Endothelial cell of umbilical vein (primary cell): ENCODE data around the gene PTPN5. TPM values are rescaled to one million over a fixed set of nuclear protein-coding genes. Genes with fewer than 3 reads are reported as not detected.

Experiments
- BruUV-seq: library from RNA; stranded (reverse); fragments of 400-500 nt; replicated peaks from 2 replicates; lab custom pipeline; 2021; lab: Mats Ljungman, UMichigan
- CTCF ChIA-PET: fragments of 300-600, 350-600 bp; sonication (Branson Sonifier 250); formaldehyde crosslinking; loops from one replicate; lab custom pipeline; 2021; ENCODE audit warnings: antibody characterized with exemption, inconsistent platforms; lab: Charles Lee
- POLR2A ChIA-PET: fragments of 300-600, 350-600 bp; sonication (Branson Sonifier 250); formaldehyde crosslinking; loops from one replicate; lab custom pipeline; 2021; ENCODE audit warnings: antibody characterized with exemption, inconsistent platforms; lab: Charles Lee
- DNase-seq: peaks from one replicate; pipeline ENCODE4 v3.0.0-alpha.2; 2011; ENCODE audit warnings: low read depth, low spot score
- FAIRE-seq: peaks from 2 replicates; lab custom pipeline; 2011; peaks lifted over from hg19 to GRCh38; lab: Jason Lieb, UNC
- H2AFZ ChIP-seq: 2 replicates; pipeline ENCODE4 v1.6.0; 2012; ENCODE audit warnings: low read depth, low read length, control low read depth, inconsistent platforms
- H3K27ac ChIP-seq: 2 replicates; pipeline ENCODE4 v1.5.1; 2011; ENCODE audit warnings: low read depth, mild to moderate bottlenecking, control low read depth, low read length, moderate library complexity; ENCODE audit not compliant: insufficient read depth
- H3K27me3 ChIP-seq, 2 experiments: 2 replicates each; pipeline versions ENCODE4 v1.6.0 to v1.6.1; 2011; ENCODE audit warnings: low read length in 2 of 2, mixed read lengths in 1 of 2; ENCODE audit not compliant: control insufficient read depth in 2 of 2, insufficient read depth in 2 of 2
- H3K36me3 ChIP-seq, 2 experiments: 2 replicates in 1 of 2; 3 replicates in 1 of 2; pipeline ENCODE4 v1.5.1; 2011; ENCODE audit warnings: low read length in 2 of 2, mild to moderate bottlenecking in 1 of 2, moderate library complexity in 1 of 2; ENCODE audit not compliant: control insufficient read depth in 2 of 2, insufficient read depth in 2 of 2; ENCODE audit errors: extremely low read depth in 1 of 2
- H3K4me1 ChIP-seq: 3 replicates; pipeline ENCODE4 v1.5.1; 2011; ENCODE audit warnings: mild to moderate bottlenecking, low read length; ENCODE audit not compliant: control insufficient read depth, insufficient read depth; ENCODE audit errors: extremely low read depth
- H3K4me2 ChIP-seq: 2 replicates; pipeline ENCODE4 v1.6.1; 2011; ENCODE audit warnings: low read length, control low read depth, mixed read lengths; ENCODE audit not compliant: insufficient read depth
- H3K4me3 ChIP-seq, 3 experiments: fragments of 200-600 bp in 1 of 3; sonication (generic), shearing (Covaris generic) in 1 of 3; replicated peaks in 1 of 3; 2 replicates each; pipeline ENCODE4 v1.5.1; 2011 to 2016; ENCODE audit warnings: control low read depth in 3 of 3, low read length in 3 of 3, mild to moderate bottlenecking in 2 of 3, inconsistent platforms in 1 of 3, low read depth in 1 of 3, moderate library complexity in 1 of 3; ENCODE audit not compliant: insufficient read depth in 1 of 3
- H3K79me2 ChIP-seq: 2 replicates; pipeline ENCODE4 v1.6.0; 2012; ENCODE audit warnings: low read length, inconsistent platforms; ENCODE audit not compliant: control insufficient read depth, insufficient read depth
- H3K9ac ChIP-seq: replicated peaks from 2 replicates; pipeline ENCODE3; 2011; ENCODE audit warnings: low read length, control low read depth; ENCODE audit not compliant: insufficient read depth; ENCODE audit errors: extremely low read depth
- H3K9me1 ChIP-seq: replicated peaks from 3 replicates; pipeline ENCODE4 v1.6.0; 2011; ENCODE audit warnings: mild to moderate bottlenecking, low read length; ENCODE audit not compliant: control insufficient read depth, insufficient read depth; ENCODE audit errors: extremely low read depth
- H3K9me3 ChIP-seq: replicated peaks from 2 replicates; pipeline ENCODE4 v1.5.1; 2012; ENCODE audit warnings: low read length, inconsistent platforms; ENCODE audit not compliant: control insufficient read depth, insufficient read depth
- H4K20me1 ChIP-seq: replicated peaks from 2 replicates; pipeline ENCODE3; 2011; ENCODE audit warnings: mild to moderate bottlenecking, low read length; ENCODE audit not compliant: control insufficient read depth, insufficient read depth; ENCODE audit errors: extremely low read depth
- CTCF ChIP-seq, 2 donors: IDR thresholded peaks; 1 replicate in 1 of 2; 2 replicates in 1 of 2; pipeline ENCODE4 v1.5.1; 2011; ENCODE audit warnings: low read length in 2 of 2, mild to moderate bottlenecking in 2 of 2, moderate library complexity in 2 of 2, control low read depth in 1 of 2, inconsistent platforms in 1 of 2, low read depth in 1 of 2; ENCODE audit not compliant: insufficient read depth in 1 of 2; ENCODE audit errors: extremely low read depth in 1 of 2
- EZH2 ChIP-seq: IDR thresholded peaks from 2 replicates; pipeline ENCODE4 v1.6.1; 2012; ENCODE audit warnings: borderline replicate concordance, low read depth, mild to moderate bottlenecking, moderate library complexity, low read length, inconsistent platforms; ENCODE audit not compliant: severe bottlenecking
- FOS ChIP-seq: IDR thresholded peaks from 2 replicates; pipeline ENCODE4 v1.6.1; 2011; ENCODE audit warnings: mild to moderate bottlenecking, low read length, moderate library complexity, borderline replicate concordance; ENCODE audit not compliant: insufficient read depth
- GATA2 ChIP-seq: IDR thresholded peaks from 2 replicates; pipeline ENCODE4 v1.7.0; 2011; ENCODE audit warnings: low read depth, mild to moderate bottlenecking, moderate library complexity, mixed read lengths, low read length; ENCODE audit not compliant: insufficient read length, insufficient read depth
- JUN ChIP-seq: IDR thresholded peaks from 2 replicates; pipeline ENCODE4 v1.6.1; 2011; ENCODE audit warnings: borderline replicate concordance, low read depth; ENCODE audit not compliant: insufficient read length, insufficient read depth
- POLR2A ChIP-seq: IDR thresholded peaks from 2 replicates; pipeline ENCODE4 v1.6.1; 2012; ENCODE audit warnings: low read depth, mild to moderate bottlenecking, control low read depth, low read length
- POLR2AphosphoS5 ChIP-seq: IDR thresholded peaks from 2 replicates; pipeline ENCODE4 v1.6.1; 2012; ENCODE audit warnings: low read depth, mild to moderate bottlenecking, control low read depth, low read length, moderate library complexity; ENCODE audit not compliant: insufficient read depth
- dilution Hi-C: fragments of 300-500 bp; cut with MboI; formaldehyde crosslinking; loops from one replicate; pipeline ENCODE4 v1.15.0; 2019; ENCODE audit warnings: low sequenced_read_pairs; ENCODE audit not compliant: extremely low pct_ligation_motif_present
- intact Hi-C: fragments of 100-400 bp; cut with micrococcal nuclease; formaldehyde crosslinking; loops from one replicate; pipeline ENCODE4 v1.10.0; 2022
- polyA plus RNA-seq, 4 experiments: library from polyadenylated mRNA; depleted of rRNA in 3 of 4; stranded (reverse) in 3 of 4; unstranded in 1 of 4; fragments of >200 nt; gene quantifications; 2 replicates each; pipeline versions ENCODE4 v1.2.1 to v1.2.3, GENCODE V29; 2011 to 2012; ENCODE audit warnings: missing spikeins in 1 of 4
- total RNA-seq: library from RNA; stranded (reverse); gene quantifications from 2 replicates; pipeline ENCODE4 v1.2.3, GENCODE V29; 2021
- TF ChIP-seq, protein P1 (sequence below): IDR thresholded peaks from 2 replicates; pipeline ENCODE4 v1.6.1; 2011; ENCODE audit not compliant: insufficient read depth, insufficient read length

Gene PTPN5
- total and polyA plus RNA-seq, 2 donors (not counting 3 experiments of a cell fraction or from before 2014, with no cell fraction given): not detected

GRCh38 chr11:18752502-18752901 is 39.1 kb downstream of the PTPN5 start:
- no peak for DNase-seq
- intact Hi-C loops: no loop called here
- no peaks in the 10 kb centered on the region for H4K20me1 ChIP-seq
- no peak overlapping the region for H3K27ac ChIP-seq
- H3K9ac ChIP-seq: no peak overlapping the region
- no peaks in the 10 kb centered on the region for H3K9me1 ChIP-seq
- BruUV-seq: no TSS peak
- CTCF ChIA-PET: interaction anchor here (1.4 kb wide), 1 partner anchor 12 kb away, joined by 6 read pairs; no protein-coding TSS in a partner anchor
- H3K4me1 ChIP-seq: peaks cover 12% of the 10 kb centered on the region
- TF ChIP-seq POLR2AphosphoS5: no peak
- TF ChIP-seq JUN: no peak
- no peak for TF ChIP-seq POLR2A
- no peak for TF ChIP-seq CTCF (IDR thresholded peaks at IDR 0.05; ENCODE audit: extremely low read depth in 1 of 2, insufficient read depth in 1 of 2, low read depth in 1 of 2, low read length in 2 of 2)
- TF ChIP-seq, protein P1, sequence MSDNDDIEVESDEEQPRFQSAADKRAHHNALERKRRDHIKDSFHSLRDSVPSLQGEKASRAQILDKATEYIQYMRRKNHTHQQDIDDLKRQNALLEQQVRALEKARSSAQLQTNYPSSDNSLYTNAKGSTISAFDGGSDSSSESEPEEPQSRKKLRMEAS: no peak
- no peak for TF ChIP-seq GATA2
- TF ChIP-seq EZH2: no peak
- no peak for TF ChIP-seq FOS
- H3K4me3 ChIP-seq: no peak overlapping the region
- dilution Hi-C loops: no loop called here
- H3K27me3 ChIP-seq: peaks cover 0 to 4% of the 10 kb centered on the region in 2 experiments
- no peaks in the 10 kb centered on the region for H3K79me2 ChIP-seq
- no peak for FAIRE-seq
- no peaks in the 10 kb centered on the region for H3K36me3 ChIP-seq
- H3K4me2 ChIP-seq: no peak overlapping the region
- POLR2A ChIA-PET: no interaction called here
- no peak overlapping the region for H2AFZ ChIP-seq
- no peaks in the 10 kb centered on the region for H3K9me3 ChIP-seq
